Measurements from ENCODE around the gene AHSA1. TPM values are rescaled to one million over a fixed set of nuclear protein-coding genes. Genes with fewer than 3 reads are reported as not detected.

Gene AHSA1
- total RNA-seq, 4 donors from 2014 or later: 58.5 to 146 (median 102) TPM

- H3K4me1 ChIP-seq: peaks cover 0 to 40% (median 17%) of the 10 kb centered on the region in 4 donors
- H3K9me3 ChIP-seq: no peaks in the 10 kb centered on the region
- peak overlapping the region; percentile 92 to 98 (median 98) for H3K27ac ChIP-seq
- peak overlapping the region; percentile 89 to 98 (median 92) for H3K4me3 ChIP-seq
- WGBS, 2 donors: 0 to 1% methylated on average over 28 to 29 of the region's 29 CpGs
- TF ChIP-seq, protein P1, sequence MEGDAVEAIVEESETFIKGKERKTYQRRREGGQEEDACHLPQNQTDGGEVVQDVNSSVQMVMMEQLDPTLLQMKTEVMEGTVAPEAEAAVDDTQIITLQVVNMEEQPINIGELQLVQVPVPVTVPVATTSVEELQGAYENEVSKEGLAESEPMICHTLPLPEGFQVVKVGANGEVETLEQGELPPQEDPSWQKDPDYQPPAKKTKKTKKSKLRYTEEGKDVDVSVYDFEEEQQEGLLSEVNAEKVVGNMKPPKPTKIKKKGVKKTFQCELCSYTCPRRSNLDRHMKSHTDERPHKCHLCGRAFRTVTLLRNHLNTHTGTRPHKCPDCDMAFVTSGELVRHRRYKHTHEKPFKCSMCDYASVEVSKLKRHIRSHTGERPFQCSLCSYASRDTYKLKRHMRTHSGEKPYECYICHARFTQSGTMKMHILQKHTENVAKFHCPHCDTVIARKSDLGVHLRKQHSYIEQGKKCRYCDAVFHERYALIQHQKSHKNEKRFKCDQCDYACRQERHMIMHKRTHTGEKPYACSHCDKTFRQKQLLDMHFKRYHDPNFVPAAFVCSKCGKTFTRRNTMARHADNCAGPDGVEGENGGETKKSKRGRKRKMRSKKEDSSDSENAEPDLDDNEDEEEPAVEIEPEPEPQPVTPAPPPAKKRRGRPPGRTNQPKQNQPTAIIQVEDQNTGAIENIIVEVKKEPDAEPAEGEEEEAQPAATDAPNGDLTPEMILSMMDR (IDR thresholded peaks at IDR 0.05): no peak
- TF ChIP-seq POLR2A (IDR thresholded peaks at IDR 0.05) (no peak), EP300 (IDR thresholded peaks at IDR 0.05) (no peak)
- DNase-seq (ENCODE audit: low spot score in 2 of 2): peak in 1 of 2 donors; percentile 15
- peaks cover 0 to 41% (median 15%) of the 10 kb centered on the region in 3 donors for H3K36me3 ChIP-seq
- no peaks in the 10 kb centered on the region for H3K27me3 ChIP-seq
These were observed 507 bp downstream of the AHSA1 start for GRCh38 chr14:77458249-77458950.

DNA sequence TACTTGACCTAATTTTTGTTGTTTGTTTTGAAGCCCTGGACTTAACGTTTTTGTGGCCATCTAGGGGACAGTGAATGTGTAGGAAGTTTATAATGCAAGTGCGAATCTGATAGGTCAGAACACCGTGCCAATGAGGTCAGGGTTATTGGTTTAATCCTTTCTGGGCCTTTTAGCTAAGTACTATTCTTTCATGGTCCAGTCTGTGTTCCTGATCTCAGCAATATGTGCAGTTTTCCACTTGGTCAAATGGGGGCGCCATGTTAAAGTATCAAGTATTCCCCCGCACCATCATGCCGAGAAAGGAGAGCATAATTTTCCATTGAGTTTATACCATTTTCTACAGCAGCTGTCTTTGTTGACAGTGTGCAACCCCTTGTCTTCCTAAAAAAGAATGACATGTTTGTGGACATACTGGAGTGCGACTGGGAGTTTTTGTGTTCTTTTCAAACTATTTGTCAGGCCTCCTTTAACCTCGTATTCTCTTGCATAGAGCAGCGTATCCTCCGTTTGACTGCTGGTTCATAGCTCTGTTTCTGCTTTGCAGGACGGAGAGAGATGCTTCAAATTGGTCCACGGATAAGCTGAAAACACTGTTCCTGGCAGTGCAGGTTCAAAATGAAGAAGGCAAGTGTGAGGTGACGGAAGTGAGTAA is 1.3 kb downstream of the AHSA1 start:
- H3K9me3 ChIP-seq: no peaks in the 10 kb centered on the region
- TF ChIP-seq, protein P1 (IDR thresholded peaks at IDR 0.05): peak; percentile 33 to 43 (median 39)
- TF ChIP-seq EP300 (IDR thresholded peaks at IDR 0.05): no peak
- peak; percentile 60 to 90 for DNase-seq (ENCODE audit: low spot score in 2 of 2)
- peak overlapping the region in 2 of 4 donors; percentile 97 to 98 for H3K27ac ChIP-seq
- 34 to 35% methylated on average over 13 of the region's 13 CpGs for WGBS, 2 donors
- H3K36me3 ChIP-seq: peaks cover 0 to 48% (median 16%) of the 10 kb centered on the region in 3 donors
- peak overlapping the region; percentile 89 to 98 (median 92) for H3K4me3 ChIP-seq
- H3K4me1 ChIP-seq: peaks cover 0 to 40% (median 17%) of the 10 kb centered on the region in 4 donors
- no peaks in the 10 kb centered on the region for H3K27me3 ChIP-seq

DNA sequence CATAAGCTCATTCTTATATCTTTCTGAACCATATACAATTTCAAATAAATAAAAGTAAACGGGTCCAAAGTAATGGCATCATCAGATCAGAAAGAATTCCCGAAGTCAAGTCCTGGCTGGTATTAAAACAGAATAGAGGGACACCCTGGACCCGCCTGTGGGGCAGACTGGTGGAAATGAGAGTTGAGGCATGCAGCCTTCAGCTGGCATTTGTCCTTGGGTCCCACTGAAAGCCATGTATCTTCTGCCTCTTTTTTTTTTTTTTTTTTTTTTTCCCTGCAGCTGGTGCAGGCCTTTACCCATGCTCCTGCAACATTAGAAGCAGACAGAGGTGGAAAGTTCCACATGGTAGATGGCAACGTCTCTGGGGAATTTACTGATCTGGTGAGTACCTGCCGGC is 9.9 kb downstream of the AHSA1 start:
- peaks cover 0 to 2% of the 10 kb centered on the region in 2 donors for H3K27me3 ChIP-seq
- DNase-seq (ENCODE audit: low spot score in 2 of 2): no peak
- no peaks in the 10 kb centered on the region for H3K4me1 ChIP-seq
- TF ChIP-seq, protein P1 (IDR thresholded peaks at IDR 0.05): no peak
- TF ChIP-seq POLR2A (IDR thresholded peaks at IDR 0.05): no peak
- TF ChIP-seq EP300 (IDR thresholded peaks at IDR 0.05): no peak
- no peaks in the 10 kb centered on the region for H3K9me3 ChIP-seq
- peaks cover 0 to 77% (median 46%) of the 10 kb centered on the region in 3 donors for H3K36me3 ChIP-seq
- no peak overlapping the region for H3K4me3 ChIP-seq
- H3K27ac ChIP-seq: no peak overlapping the region
- WGBS, 2 donors: 90 to 92% methylated on average over 5 of the region's 5 CpGs

DNA sequence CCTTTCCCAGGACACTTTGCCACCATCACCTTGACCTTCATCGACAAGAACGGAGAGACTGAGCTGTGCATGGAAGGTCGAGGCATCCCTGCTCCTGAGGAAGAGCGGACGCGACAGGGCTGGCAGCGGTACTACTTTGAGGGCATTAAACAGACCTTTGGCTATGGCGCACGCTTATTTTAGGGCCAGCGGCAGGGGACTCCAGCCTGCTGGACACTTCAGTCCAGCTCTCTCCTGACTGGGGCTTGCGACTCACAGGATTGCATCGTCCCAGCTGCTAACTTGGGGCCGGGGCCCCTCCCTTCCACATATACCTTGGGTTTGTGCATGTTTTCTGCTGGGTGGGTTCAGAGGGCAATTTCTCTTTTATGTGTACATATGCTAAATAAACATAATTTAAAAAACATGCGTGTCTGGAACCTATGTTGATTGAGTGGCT is 11.2 kb downstream of the AHSA1 start:
- 83 to 92% methylated on average over 14 of the region's 14 CpGs for WGBS, 2 donors
- H3K9me3 ChIP-seq: no peaks in the 10 kb centered on the region
- H3K27me3 ChIP-seq: peaks cover 0 to 4% of the 10 kb centered on the region in 2 donors
- no peak overlapping the region for H3K27ac ChIP-seq
- TF ChIP-seq EP300 (IDR thresholded peaks at IDR 0.05) (no peak), POLR2A (IDR thresholded peaks at IDR 0.05) (no peak)
- TF ChIP-seq, protein P1 (IDR thresholded peaks at IDR 0.05): no peak
- peaks cover 0 to 65% (median 40%) of the 10 kb centered on the region in 3 donors for H3K36me3 ChIP-seq
- DNase-seq (ENCODE audit: low spot score in 2 of 2): no peak
- no peak overlapping the region for H3K4me3 ChIP-seq
- no peaks in the 10 kb centered on the region for H3K4me1 ChIP-seq

DNA sequence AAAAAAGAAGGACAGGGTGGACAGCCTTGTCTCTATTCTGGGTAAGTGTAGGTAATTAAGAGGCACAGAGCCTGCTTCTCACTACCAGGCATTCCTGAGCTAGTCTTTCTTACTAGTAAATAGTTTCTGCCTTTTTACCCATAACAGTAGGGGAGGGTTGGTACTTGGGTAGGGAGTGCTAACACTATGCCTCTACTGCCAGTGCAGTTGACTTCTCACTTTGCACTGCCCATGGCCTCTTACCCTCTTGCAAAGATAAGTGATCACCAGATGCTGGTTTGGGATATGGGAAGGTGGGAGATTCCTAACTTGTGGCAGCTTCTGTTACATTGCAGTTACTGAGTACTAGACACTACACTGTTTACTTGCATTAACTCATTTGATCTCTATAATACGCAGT is 11.6 kb downstream of the AHSA1 start:
- Histone ChIP-seq H3K36me3 (peaks cover 0 to 60% (median 36%) of the 10 kb centered on the region in 3 donors), H3K4me3 (no peak overlapping the region), H3K27me3 (peaks cover 0 to 4% of the 10 kb centered on the region in 2 donors), H3K9me3 (no peaks in the 10 kb centered on the region), H3K27ac (no peak overlapping the region), H3K4me1 (no peaks in the 10 kb centered on the region)
- 78 to 88% methylated on average over 1 of the region's 1 CpG for WGBS, 2 donors
- TF ChIP-seq POLR2A (IDR thresholded peaks at IDR 0.05): no peak
- TF ChIP-seq EP300 (IDR thresholded peaks at IDR 0.05): no peak
- TF ChIP-seq, protein P1 (IDR thresholded peaks at IDR 0.05): no peak
- DNase-seq (ENCODE audit: low spot score in 2 of 2): no peak

All from tibial nerve (tissue), 4 donors.